Colonic mucosa (tissue), 4 donors: ENCODE measurements around the gene RTP4. TPM values are rescaled to one million over a fixed set of nuclear protein-coding genes. Genes with fewer than 3 reads are reported as not detected.
"Not testable (repeated sequence)": the region's sequence is repeated elsewhere in the genome, so short reads cannot be mapped to it uniquely, and the experiment has no call there.

Experiments
- DNase-seq: peaks from one replicate; pipeline ENCODE4 v3.0.0-alpha.2; 2020
- H3K27ac ChIP-seq: fragments of 200-600 bp; one replicate; pipeline ENCODE4 v1.8.0; 2021
- H3K27me3 ChIP-seq: fragments of 200-600 bp; one replicate; pipeline ENCODE4 v1.8.0; 2021
- H3K36me3 ChIP-seq: fragments of 200-600 bp; one replicate; pipeline ENCODE4 v1.8.0; 2021
- H3K4me1 ChIP-seq: fragments of 200-600 bp; one replicate; pipeline ENCODE4 v1.8.0; 2021; ENCODE audit warnings: mild to moderate bottlenecking
- H3K4me3 ChIP-seq: fragments of 200-600 bp; one replicate; pipeline ENCODE4 v1.8.0; 2021
- H3K9ac ChIP-seq, 2 donors: one replicate each; pipeline ENCODE4 v1.7.0; 2013; ENCODE audit warnings: control low read depth in 2 of 2, low read depth in 2 of 2, low read length in 2 of 2
- H3K9me3 ChIP-seq: fragments of 200-600 bp; one replicate; pipeline ENCODE4 v1.8.0; 2021
- CTCF ChIP-seq: fragments of 200-600 bp; IDR thresholded peaks from one replicate; pipeline ENCODE4 v1.8.0; 2022; ENCODE audit warnings: antibody characterized with exemption, mild to moderate bottlenecking
- intact Hi-C: fragments of 100-400 bp; cut with DNase I; formaldehyde crosslinking; loops from one replicate; pipeline ENCODE4 v1.14.1; 2022
- total RNA-seq, 2 donors: library from RNA; stranded (reverse); fragmentation: NEBNext Ultra II Directional in 1 of 2; extraction: Animal tissue kit (Norgen Biotek cat#: 25700) in 1 of 2; gene quantifications; one replicate each; pipeline ENCODE4 v1.2.1, GENCODE V29; 2021
- donor health status: healthy.
- donor health status: DM: no; HTN: no; CAD: no.
- donor health status: DM: no; HTN: no; CAD: no.

RTP4 gene
- total RNA-seq, 2 donors from 2014 or later: 4.3 to 5.3 TPM

GRCh38 chr3:187406927-187407326, 38.7 kb downstream of the RTP4 start:
- Histone ChIP-seq H3K9ac (no peak overlapping the region), H3K27ac (no peak overlapping the region), H3K36me3 (no peaks in the 10 kb centered on the region), H3K27me3 (no peaks in the 10 kb centered on the region), H3K4me3 (no peak overlapping the region), H3K9me3 (no peaks in the 10 kb centered on the region), H3K4me1 (no peaks in the 10 kb centered on the region)
- no peak for TF ChIP-seq CTCF
- no peak for DNase-seq
- intact Hi-C loops: no loop called here

GRCh38 chr3:187411991-187412781, 44.0 kb downstream of the RTP4 start:
- H3K27me3 ChIP-seq, H3K9me3 ChIP-seq, H3K27ac ChIP-seq, intact Hi-C loops, H3K36me3 ChIP-seq, H3K9ac ChIP-seq, H3K4me1 ChIP-seq: not testable (repeated sequence)
- H3K4me3 ChIP-seq: peak overlapping the region; percentile 8
- DNase-seq: peak; percentile 24

Other genes starting within 250 kb of the RTP4 start
- gene RPL39L, start 228.9 kb upstream of the RTP4 start, total RNA-seq: 10 to 100 TPM in 1 of 2 donors, 1 to 10 TPM in 1; 2.6 to 11.6 TPM
- gene RTP1, start 170.9 kb upstream of the RTP4 start, total RNA-seq: not detected
- gene MASP1, start 76.6 kb upstream of the RTP4 start, total RNA-seq: 10 to 100 TPM in 1 of 2 donors, under 1 TPM in 1; 0.52 to 11.1 TPM